Urothelium cell line (cell line): Measurements from ENCODE around the gene ATP5F1D.

Source experiments
- DNase-seq: peaks from one replicate; pipeline ENCODE4 v3.0.0; 2011; ENCODE audit warnings: low spot score, mixed read lengths
- FAIRE-seq: peaks from 2 replicates; lab custom pipeline; 2011; peaks lifted over from hg19 to GRCh38; lab: Jason Lieb, UNC

The ATP5F1D gene

GRCh38 chr19:1268226-1269064 lies 26.9 kb downstream of the ATP5F1D start:
- DNase-seq (no peak), FAIRE-seq (no peak)

GRCh38 chr19:1269065-1269477 lies 27.5 kb downstream of the ATP5F1D start, which contains the start of gene CIRBP:
TSS of gene CIRBP (plus strand) at chr19:1269332. CDS start at chr19:1270934, 1,602 bp downstream.
- peak; percentile 93 for DNase-seq
- no peak for FAIRE-seq

- FAIRE-seq, result no peak
Observed at GRCh38 chr19:1269478-1270212, 28.1 kb downstream of the ATP5F1D start.

DNA sequence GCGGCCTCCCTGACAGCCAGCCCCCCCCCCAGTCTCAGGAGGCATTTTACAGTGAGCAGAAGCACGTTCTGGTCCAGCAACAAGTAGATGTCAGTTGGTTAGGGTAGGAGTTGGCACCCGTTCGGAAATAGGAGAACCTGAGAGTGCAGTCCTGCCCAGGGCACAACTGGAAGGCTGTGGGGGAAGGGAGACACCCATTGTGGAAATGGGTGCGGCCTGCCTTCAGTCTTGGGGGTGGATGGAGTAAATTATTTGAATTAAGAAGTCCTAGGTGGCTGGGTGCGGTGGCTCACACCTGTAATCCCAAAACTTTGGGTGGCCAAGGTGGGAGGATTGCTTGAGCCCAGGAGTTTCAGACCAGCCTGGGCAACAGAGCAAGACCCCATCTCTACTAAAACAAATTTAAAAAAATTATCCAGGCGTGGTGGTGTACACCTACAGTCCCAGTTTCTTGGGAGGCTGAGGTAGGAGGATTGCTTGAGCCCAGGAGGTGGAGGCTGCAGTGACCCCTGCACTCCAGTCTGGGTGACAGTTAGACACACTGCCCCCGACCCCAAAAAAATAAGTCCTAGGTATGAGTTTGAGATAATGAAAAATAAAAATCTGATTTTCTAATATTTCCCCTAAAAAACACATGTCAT lies 28.8 kb downstream of the ATP5F1D start:
- FAIRE-seq (no peak), DNase-seq (no peak)

More at GRCh38 chr19:1269478-1270212, 28.1 kb downstream of the ATP5F1D start:
- peak; percentile 83 for DNase-seq

DNA sequence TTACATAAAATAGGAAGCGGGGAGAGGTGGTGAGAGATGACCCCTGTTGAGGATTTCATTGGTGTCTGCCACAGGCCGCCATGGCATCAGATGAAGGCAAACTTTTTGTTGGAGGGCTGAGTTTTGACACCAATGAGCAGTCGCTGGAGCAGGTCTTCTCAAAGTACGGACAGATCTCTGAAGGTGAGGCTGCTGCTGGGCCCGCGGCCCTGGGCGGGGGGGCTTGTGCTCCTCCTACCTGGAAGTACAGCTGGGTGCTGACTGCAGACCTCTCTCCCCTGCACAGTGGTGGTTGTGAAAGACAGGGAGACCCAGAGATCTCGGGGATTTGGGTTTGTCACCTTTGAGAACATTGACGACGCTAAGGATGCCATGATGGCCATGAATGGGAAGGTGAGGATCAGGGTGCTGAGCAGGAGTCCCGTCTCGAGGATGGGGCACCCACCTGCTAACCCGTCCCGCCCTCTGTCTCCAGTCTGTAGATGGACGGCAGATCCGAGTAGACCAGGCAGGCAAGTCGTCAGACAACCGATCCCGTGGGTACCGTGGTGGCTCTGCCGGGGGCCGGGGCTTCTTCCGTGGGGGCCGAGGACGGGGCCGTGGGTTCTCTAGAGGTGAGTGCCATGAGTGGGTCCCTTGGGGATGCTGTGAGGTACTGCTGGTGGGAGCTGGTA lies 29.4 kb downstream of the ATP5F1D start:
- no peak for DNase-seq
- no peak for FAIRE-seq

- FAIRE-seq (no peak), DNase-seq (no peak)
Observed at GRCh38 chr19:1271528-1272422, 30.2 kb downstream of the ATP5F1D start.

DNA sequence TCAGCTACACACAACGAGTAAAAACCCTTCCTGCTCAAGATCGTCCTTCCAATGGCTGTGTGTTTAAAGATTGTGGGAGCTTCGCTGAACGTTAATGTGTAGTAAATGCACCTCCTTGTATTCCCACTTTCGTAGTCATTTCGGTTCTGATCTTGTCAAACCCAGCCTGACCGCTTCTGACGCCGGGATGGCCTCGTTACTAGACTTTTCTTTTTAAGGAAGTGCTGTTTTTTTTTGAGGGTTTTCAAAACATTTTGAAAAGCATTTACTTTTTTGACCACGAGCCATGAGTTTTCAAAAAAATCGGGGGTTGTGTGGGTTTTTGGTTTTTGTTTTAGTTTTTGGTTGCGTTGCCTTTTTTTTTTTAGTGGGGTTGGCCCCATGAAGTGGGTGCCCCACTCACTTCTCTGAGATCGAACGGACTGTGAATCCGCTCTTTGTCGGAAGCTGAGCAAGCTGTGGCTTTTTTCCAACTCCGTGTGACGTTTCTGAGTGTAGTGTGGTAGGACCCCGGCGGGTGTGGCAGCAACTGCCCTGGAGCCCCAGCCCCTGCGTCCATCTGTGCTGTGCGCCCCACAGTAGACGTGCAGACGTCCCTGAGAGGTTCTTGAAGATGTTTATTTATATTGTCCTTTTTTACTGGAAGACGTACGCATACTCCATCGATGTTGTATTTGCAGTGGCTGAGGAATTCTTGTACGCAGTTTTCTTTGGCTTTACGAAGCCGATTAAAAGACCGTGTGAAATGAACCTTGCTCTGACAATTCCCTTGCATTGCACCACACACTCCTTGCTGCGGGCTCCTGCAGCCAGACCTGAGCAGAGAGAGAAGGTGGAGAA lies 31.1 kb downstream of the ATP5F1D start:
- FAIRE-seq (no peak), DNase-seq (no peak)

DNA sequence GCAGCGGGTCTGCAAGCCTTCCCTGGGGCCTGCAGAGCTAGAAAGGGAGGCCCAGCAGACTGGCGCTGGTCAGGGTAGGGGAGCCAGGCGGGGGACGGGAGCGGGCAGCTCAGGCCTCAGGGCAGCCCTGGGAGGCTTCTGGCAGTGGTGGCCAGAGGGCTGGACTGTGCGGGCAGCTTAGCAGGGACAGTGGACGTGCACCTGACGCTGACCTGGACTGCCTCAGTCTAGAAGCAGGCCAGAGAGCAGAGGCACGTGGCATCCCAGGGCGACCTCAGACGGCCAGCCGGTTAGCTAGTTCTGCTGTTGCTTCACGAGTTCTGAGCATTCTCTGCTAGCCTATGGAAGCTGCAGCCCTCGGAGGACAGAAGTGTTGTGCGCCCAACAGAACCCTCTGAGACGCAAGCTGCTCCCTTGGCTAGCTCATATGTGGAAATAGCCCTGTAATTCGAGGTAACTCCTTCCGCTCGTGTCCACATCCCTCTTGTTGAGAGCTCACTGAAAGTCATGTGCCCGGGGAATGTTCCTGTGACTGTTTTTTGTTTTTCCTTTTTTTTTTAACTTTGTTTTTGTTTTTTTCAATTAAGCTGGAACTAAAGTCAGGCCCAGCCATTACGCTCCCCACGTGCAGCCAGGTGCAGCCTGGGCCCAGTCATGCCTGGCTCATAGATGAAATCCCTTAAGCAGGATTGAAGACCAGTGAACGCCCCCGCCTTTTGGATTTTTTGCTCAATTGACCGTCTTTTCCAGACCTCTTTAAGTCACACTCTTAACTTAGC lies 31.9 kb downstream of the ATP5F1D start:
- FAIRE-seq (no peak), DNase-seq (no peak)

DNA sequence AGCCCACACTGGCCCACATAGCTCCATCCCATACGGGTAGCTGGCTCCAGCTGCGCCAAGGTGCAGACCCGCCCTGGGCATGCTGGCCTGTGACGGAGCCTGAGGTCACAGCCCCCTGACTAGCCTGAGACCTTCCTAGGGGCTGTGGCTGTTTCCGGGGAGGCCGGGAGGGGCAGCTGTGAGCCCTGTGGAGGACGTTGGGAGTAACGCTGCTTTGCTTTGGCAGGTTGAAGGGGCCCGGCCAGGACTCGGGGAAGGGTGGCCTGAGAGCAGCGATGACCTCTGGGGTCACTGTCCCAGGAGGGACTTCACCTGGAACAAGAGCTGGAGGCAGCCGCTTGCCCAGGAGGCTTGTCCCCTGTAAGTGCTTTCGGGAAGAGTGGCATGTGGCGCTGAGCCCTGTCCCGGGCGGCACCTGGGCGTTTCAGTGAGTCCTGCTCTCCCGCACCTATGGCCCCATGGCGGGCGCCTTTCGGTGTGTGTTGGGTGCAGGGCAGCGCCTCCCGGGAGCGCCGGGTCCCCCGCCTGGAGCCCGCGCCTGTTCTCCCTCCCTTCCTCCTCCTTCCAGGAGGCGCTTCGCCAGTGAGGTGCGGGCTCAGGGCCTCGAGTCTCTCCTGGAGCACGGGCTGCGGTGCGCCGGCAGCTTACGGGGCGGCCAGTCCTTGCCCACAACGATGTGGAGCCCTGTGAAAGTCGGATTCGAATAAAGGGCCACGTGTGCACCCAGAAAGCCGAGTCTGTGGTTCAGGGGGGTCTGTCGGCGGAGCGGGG lies 32.7 kb downstream of the ATP5F1D start:
- DNase-seq (no peak), FAIRE-seq (no peak)

- no peak for FAIRE-seq
- DNase-seq, result no peak
Observed at GRCh38 chr19:1274852-1275259, 33.3 kb downstream of the ATP5F1D start.

DNA sequence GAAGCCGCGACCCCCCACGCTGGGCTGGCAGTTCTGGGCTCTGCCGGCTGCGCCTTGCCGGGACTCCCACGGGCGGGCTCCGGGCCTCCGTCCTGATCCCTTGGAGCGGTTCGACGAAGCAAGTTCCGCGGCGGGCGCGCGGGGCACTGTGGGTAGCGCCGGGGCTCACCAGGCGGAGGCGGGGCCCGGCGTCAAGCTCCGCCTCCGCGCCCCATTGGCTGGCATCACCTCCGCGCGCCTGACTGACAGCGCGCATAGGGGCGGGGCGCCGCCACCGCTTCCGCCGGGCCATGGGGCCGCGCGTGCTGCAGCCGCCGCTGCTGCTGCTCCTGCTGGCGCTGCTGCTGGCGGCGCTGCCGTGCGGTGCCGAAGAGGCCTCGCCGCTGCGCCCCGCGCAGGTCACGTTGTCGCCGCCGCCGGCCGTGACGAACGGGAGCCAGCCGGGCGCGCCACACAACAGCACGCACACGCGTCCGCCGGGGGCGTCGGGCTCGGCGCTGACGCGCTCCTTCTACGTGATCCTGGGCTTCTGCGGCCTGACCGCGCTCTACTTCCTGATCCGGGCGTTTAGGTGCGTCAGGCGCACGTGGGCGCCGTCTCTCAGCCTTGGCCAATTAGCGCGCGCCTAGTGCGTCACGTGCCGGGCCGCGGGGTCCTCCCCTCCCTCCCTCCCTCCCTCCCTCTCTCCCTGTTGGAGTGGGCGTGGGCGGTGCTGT lies 33.9 kb downstream of the ATP5F1D start, which contains the start of gene FAM174C:
FAM174C (plus strand) TSS at position 271 of the 716 bp plus-strand sequence; CDS start at position 291, 20 bp downstream.
- no peak for FAIRE-seq

DNA sequence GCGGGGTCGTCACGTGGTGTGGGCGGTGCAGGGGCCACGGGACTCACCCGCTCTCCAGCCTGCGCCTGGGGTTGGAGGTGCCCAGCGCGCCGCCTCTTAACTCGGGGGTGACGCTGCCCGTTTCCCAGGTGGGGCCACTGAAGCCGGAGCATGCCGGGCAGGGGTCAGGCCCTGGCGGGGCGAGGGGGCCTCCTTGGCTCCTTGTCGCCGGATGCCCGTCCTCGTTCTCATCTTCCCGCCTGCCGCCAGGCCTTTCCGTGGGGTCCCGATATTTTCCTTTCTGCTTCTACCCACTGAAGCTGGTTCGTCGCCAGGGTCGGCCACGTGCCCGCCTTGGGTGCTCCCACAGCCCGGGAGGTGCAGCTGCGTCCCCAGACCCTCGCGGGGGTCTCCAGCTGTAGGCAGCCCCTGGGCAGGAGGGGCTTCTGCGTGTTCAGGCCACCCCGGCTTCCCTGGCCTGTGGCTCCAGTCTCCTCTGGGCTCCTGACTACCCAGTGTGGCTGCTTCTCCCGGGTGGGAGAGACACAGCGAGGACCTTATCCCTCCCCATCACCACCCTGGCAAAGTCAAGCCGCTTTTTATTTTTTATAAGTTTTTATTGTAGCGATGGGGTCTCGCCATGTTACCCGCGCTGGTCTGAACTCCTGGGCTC lies 34.6 kb downstream of the ATP5F1D start:
- DNase-seq, result no peak
- no peak for FAIRE-seq

More for the DNA sequence above, 33.9 kb downstream of the ATP5F1D start, which contains the start of gene FAM174C:
- DNase-seq, result peak; percentile 73

DNA sequence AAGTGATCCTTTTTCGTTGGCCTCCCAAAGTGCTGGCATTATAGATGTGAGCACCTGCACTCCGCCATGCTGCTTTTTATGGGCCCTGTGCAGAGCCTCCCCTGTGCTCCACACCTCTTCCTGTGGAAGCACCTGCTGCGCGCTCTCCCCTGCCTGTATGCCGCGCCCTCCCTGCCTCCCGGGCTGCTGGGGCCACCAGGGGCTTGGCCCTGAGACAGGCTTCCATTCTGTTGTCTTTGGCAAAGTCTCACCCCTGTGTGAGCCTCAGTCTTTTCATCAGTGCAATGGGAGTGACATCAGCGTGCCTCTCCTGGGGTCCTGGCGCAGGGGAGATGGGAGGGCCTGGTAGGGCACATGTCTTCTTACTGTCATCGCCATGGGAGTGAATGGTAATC lies 35.1 kb downstream of the ATP5F1D start:
- no peak for DNase-seq
- FAIRE-seq, result no peak

DNA sequence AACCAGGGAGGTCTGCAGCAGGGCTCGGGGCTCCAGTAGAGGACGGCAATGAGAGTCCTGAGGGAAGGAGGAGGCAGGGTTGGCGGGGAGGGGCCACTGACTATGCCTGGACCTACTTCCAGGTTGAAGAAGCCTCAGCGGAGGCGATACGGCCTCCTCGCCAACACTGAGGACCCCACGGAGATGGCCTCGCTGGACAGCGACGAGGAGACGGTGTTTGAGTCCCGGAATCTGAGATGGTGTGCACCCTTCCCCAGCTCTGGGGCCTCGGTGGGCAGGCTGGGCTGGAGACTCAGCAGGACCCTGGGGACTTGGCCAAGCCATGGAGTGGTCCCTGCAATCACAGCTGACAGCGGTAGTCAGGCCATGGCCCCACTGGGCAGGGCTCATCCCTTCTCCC lies 35.5 kb downstream of the ATP5F1D start:
- FAIRE-seq (no peak), DNase-seq (no peak)

- FAIRE-seq, result no peak
Observed at GRCh38 chr19:1278074-1278473, 36.5 kb downstream of the ATP5F1D start.

More at GRCh38 chr19:1278074-1278473, 36.5 kb downstream of the ATP5F1D start:
- no peak for DNase-seq
